ENCODE data around the gene NETO1. TPM values are rescaled to one million over a fixed set of nuclear protein-coding genes. Genes with fewer than 3 reads are reported as not detected.

The NETO1 gene
- total RNA-seq, 1 experiment from 2014 or later = 0.82 TPM

GRCh38 chr18:72846736-72847533 lies 20.9 kb downstream of the NETO1 start:
- peak overlapping the region; percentile 1 for H3K27ac Mint-ChIP-seq (ENCODE audit: low read depth, unreplicated experiment)
- intact Hi-C loops (cut with micrococcal nuclease) = no loop called here
- H3K4me3 Mint-ChIP-seq (ENCODE audit: unreplicated experiment) = no peak overlapping the region
- H3K4me1 Mint-ChIP-seq (ENCODE audit: insufficient read depth, unreplicated experiment) = peaks cover 41% of the 10 kb centered on the region
- no peaks in the 10 kb centered on the region for H3K27me3 Mint-ChIP-seq (ENCODE audit: insufficient read depth, unreplicated experiment)
- TF ChIP-seq CTCF (IDR thresholded peaks at IDR 0.05; ENCODE audit: unreplicated experiment) = no peak
- POLR2A ChIA-PET = interaction anchor here (0.9 to 1.3 kb wide), 2 partner anchors 10 to 13 kb away, joined by 3 to 5 read pairs; no protein-coding TSS in a partner anchor
- H3K36me3 Mint-ChIP-seq (ENCODE audit: insufficient read depth, unreplicated experiment) = no peaks in the 10 kb centered on the region
- peak; percentile 25 for DNase-seq (ENCODE audit: unreplicated experiment)
- CTCF ChIA-PET = interaction anchor here (0.6 to 1.5 kb wide), 2 partner anchors 26 to 27 kb away, joined by 3 read pairs; no protein-coding TSS in a partner anchor
- BruUV-seq (replicated peaks) = no TSS peak
- no peaks in the 10 kb centered on the region for H3K9me3 Mint-ChIP-seq (ENCODE audit: unreplicated experiment)

DNA sequence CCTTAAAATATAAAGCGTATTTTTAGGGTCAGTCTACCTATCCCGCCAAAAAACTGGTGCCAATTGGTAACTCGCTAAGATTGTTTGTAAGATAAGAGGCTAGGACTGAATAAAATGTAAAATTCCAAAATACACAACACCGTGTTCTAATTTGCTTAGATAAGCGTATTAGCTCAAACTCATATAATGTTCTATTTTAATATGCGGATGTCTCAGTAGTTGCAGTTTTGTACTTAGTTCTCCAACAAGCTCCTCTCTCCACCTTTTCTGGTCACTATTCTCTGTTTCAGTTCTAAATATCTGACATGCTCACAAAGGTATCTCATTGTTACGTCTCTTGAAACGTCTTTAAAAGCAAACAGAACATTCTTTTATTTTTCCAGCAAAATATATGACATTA lies 24.0 kb downstream of the NETO1 start:
- peaks cover 22% of the 10 kb centered on the region for H3K4me1 Mint-ChIP-seq (ENCODE audit: insufficient read depth, unreplicated experiment)
- H3K36me3 Mint-ChIP-seq (ENCODE audit: insufficient read depth, unreplicated experiment) = no peaks in the 10 kb centered on the region
- POLR2A ChIA-PET = interaction anchor here (0.6 kb wide), 1 partner anchor 10 kb away, joined by 4 read pairs; no protein-coding TSS in a partner anchor
- DNase-seq (ENCODE audit: unreplicated experiment) = no peak
- CTCF ChIA-PET = interaction anchor here (1.0 kb wide), 1 partner anchor 28 kb away, joined by 3 read pairs; no protein-coding TSS in a partner anchor
- BruUV-seq (replicated peaks) = no TSS peak
- intact Hi-C loops (cut with micrococcal nuclease) = no loop called here
- no peaks in the 10 kb centered on the region for H3K27me3 Mint-ChIP-seq (ENCODE audit: insufficient read depth, unreplicated experiment)
- H3K9me3 Mint-ChIP-seq (ENCODE audit: unreplicated experiment) = no peaks in the 10 kb centered on the region
- TF ChIP-seq CTCF (IDR thresholded peaks at IDR 0.05; ENCODE audit: unreplicated experiment) = no peak
- no peak overlapping the region for H3K4me3 Mint-ChIP-seq (ENCODE audit: unreplicated experiment)
- no peak overlapping the region for H3K27ac Mint-ChIP-seq (ENCODE audit: low read depth, unreplicated experiment)

DNA sequence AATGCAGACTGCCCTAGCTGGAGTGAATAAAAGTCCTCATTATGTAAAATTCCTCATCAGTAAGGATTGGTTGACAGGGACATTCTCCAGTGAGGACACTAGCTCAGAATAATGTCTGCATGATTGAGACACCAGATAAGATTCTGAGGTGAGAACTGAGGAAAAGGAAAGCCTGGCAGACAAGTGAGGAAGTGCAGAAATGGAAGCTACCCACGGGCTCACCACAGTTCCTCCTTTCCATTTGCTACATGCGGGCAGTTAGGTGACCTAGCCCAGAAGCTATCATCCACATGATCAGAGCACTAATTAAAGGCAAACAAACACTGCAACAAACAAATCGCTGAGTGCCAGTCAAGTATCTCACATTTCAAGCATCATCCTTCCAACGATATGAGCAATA lies 27.7 kb downstream of the NETO1 start:
- Mint-ChIP-seq H3K27ac (ENCODE audit: low read depth, unreplicated experiment) (no peak overlapping the region), H3K9me3 (ENCODE audit: unreplicated experiment) (peaks cover 10% of the 10 kb centered on the region), H3K36me3 (ENCODE audit: insufficient read depth, unreplicated experiment) (no peaks in the 10 kb centered on the region), H3K4me3 (ENCODE audit: unreplicated experiment) (no peak overlapping the region), H3K27me3 (ENCODE audit: insufficient read depth, unreplicated experiment) (no peaks in the 10 kb centered on the region), H3K4me1 (ENCODE audit: insufficient read depth, unreplicated experiment) (no peaks in the 10 kb centered on the region)
- TF ChIP-seq CTCF (IDR thresholded peaks at IDR 0.05; ENCODE audit: unreplicated experiment) = no peak
- POLR2A ChIA-PET = no interaction called here
- no peak for DNase-seq (ENCODE audit: unreplicated experiment)
- CTCF ChIA-PET = interaction anchor here (0.9 kb wide), 1 partner anchor 296 kb away, joined by 4 read pairs; no protein-coding TSS in a partner anchor
- no TSS peak for BruUV-seq (replicated peaks)
- intact Hi-C loops (cut with micrococcal nuclease) = no loop called here

- POLR2A ChIA-PET = interaction anchor here (1.3 to 2.3 kb wide), 2 partner anchors 12 to 14 kb away, joined by 4 to 5 read pairs; no protein-coding TSS in a partner anchor
- Mint-ChIP-seq H3K36me3 (ENCODE audit: insufficient read depth, unreplicated experiment) (no peaks in the 10 kb centered on the region), H3K9me3 (ENCODE audit: unreplicated experiment) (peaks cover 12% of the 10 kb centered on the region), H3K4me1 (ENCODE audit: insufficient read depth, unreplicated experiment) (peaks cover 21% of the 10 kb centered on the region), H3K27ac (ENCODE audit: low read depth, unreplicated experiment) (no peak overlapping the region), H3K4me3 (ENCODE audit: unreplicated experiment) (no peak overlapping the region), H3K27me3 (ENCODE audit: insufficient read depth, unreplicated experiment) (no peaks in the 10 kb centered on the region)
- BruUV-seq (replicated peaks) = no TSS peak
- no peak for TF ChIP-seq CTCF (IDR thresholded peaks at IDR 0.05; ENCODE audit: unreplicated experiment)
- CTCF ChIA-PET = no interaction called here
- DNase-seq (ENCODE audit: unreplicated experiment) = no peak
- intact Hi-C loops (cut with micrococcal nuclease) = loop anchor here (5.0 kb wide), 2 partner anchors 173 to 303 kb away; no protein-coding TSS in a partner anchor
Observed at GRCh38 chr18:72834731-72835130, 33.1 kb downstream of the NETO1 start.
